CD4-positive, alpha-beta T cell treated with Interferon gamma for 1 hour (primary cell): ENCODE measurements around the gene DMXL2.
"Not testable (repeated sequence)": the region's sequence is repeated elsewhere in the genome, so short reads cannot be mapped to it uniquely, and the experiment has no call there.

Source experiments
- DNase-seq: peaks from one replicate; pipeline ENCODE4 v3.0.0-alpha.2; 2020

Gene DMXL2

GRCh38 chr15:51568939-51569784, 53.4 kb downstream of the DMXL2 start:
- not testable (repeated sequence) for DNase-seq

DNA sequence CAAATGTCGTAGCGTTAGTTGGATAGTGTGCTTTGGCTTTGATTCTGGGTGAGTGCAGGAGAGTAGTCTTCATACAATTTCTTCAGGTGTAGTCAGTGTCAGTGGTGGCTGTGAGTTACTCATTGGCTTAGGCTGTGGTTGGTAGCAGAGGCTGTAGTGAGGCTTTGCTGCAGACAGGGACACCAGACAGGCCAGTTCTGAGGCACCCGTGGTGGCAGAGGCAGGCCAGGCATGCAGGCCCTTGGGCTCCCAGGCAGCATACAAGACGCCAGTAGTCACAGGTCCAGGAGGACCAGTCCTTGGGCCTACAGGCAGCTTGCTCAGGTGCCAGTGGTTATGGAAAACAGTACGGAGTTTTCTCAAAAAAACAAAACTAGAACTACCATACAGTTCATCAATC, 61.3 kb downstream of the DMXL2 start:
- no peak for DNase-seq

DNA sequence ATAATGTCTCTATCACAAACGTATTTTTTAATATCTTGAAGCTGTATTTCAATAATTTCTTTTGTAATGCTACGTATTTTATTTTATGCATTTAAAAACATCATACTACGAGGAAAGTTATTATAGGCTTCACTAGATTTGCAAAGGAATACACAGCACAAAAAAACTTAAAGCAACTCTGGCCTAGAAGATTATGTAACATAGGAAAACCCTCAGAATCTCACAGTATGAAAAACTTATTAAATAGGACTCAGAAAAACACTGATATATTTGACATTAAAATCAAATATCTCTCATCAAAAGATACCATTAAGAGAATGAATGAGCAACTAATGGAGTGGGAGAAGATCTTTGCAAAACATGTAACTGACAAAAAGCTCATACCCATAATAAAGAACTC, 63.7 kb downstream of the DMXL2 start:
- DNase-seq = no peak

- DNase-seq = no peak
Measured at GRCh38 chr15:51558411-51558810, 64.2 kb downstream of the DMXL2 start.

GRCh38 chr15:51550841-51551240, 71.7 kb downstream of the DMXL2 start:
- no peak for DNase-seq

DNA sequence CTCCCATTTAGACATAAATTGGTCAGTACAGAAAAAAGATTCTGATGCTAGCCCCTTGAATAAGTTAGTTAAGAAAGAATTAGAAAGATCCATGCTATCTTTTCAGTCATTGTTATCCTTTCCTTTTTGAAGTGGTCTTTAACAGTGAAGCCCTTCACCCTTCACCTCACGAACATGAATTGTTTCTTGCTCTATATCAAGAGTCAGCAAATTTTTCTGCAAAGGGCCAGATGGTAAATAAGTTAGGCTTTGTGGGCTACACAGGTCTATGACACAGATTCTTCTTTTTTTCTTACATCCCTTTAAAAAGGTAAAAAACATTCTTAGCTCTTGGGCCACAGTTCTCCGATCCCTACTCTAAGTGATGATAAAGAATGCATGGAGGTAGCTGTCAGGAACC, 74.9 kb downstream of the DMXL2 start:
- DNase-seq = no peak

- DNase-seq = no peak
Measured at GRCh38 chr15:51536965-51537574, 85.5 kb downstream of the DMXL2 start.

- DNase-seq = no peak
Measured at GRCh38 chr15:51533672-51534398, 88.7 kb downstream of the DMXL2 start.

- no peak for DNase-seq
Measured at GRCh38 chr15:51526955-51527354, 95.6 kb downstream of the DMXL2 start.

DNA sequence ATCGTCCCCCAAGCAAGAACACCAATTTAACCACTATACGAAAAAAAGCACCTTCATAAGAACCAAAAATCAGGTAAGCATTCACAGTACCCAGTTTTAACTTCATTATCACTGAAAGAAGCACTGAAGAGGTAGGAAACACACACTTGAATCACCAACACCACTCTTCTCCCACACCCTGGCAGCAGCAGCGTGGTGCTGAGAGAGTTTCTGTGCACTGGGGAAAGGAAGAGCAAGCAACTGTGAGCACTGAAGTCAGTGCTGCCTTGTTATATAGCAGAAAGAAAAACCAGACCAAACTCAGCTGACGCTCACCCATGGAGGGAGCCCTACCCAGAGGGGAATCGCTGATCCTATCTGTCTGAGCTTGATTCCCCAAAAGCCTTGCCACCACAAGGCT, 98.2 kb downstream of the DMXL2 start:
- no peak for DNase-seq

- no peak for DNase-seq
Measured at GRCh38 chr15:51516291-51516690, 106.3 kb downstream of the DMXL2 start.

GRCh38 chr15:51505251-51505650, 117.3 kb downstream of the DMXL2 start:
- no peak for DNase-seq

- DNase-seq = no peak
Measured at GRCh38 chr15:51503003-51503402, 119.6 kb downstream of the DMXL2 start.

DNA sequence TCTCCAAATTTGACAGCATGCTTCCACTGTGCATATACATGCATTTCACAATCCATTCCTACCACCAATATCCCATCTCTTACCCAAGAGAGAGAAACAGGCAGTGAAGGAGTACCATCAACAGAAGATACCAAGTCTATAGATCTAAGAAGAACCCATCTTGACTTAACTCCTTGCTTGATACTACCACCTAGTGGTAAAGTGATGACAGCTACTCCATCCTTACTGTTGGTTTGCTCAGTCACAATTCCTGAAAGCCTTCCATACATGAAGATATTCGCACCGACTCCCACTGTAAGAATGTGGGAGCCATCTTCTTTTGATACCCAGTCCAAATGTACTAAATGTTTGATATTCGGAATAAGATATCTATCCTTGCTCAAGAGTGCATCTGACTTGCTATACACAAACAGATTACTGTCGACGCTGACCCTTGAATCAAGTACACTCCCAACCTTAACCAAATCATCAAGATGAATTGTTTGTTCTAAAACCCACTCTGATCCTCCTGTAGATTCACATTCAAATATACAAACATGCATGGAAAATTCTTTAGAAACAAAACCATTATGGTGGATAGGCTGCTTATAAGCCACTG, 123.1 kb downstream of the DMXL2 start:
- DNase-seq = no peak

GRCh38 chr15:51497806-51498205, 124.8 kb downstream of the DMXL2 start:
- DNase-seq = no peak

GRCh38 chr15:51496246-51496645, 126.3 kb downstream of the DMXL2 start:
- DNase-seq = no peak

- DNase-seq = no peak
Measured at GRCh38 chr15:51494411-51495314, 127.9 kb downstream of the DMXL2 start.

DNA sequence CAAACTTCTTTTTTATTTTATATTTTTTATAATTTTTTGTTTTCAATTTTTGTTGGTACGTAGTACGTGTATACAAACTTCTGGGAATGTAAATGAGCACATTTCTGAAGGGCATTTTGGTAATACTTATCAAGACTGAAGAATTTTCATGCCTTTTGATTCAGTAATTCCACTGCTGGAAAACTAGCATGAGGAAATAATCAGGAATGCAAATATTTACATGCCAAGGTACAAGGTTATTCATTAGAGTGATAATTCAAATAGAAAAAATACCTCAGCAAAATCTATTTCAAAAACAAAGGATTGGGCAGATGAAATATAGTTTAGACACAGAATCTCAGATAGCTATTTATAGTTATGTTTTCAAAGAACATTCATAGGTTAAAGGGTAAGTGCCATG, 128.7 kb downstream of the DMXL2 start:
- no peak for DNase-seq

GRCh38 chr15:51492528-51492927, 130.0 kb downstream of the DMXL2 start:
- no peak for DNase-seq

DNA sequence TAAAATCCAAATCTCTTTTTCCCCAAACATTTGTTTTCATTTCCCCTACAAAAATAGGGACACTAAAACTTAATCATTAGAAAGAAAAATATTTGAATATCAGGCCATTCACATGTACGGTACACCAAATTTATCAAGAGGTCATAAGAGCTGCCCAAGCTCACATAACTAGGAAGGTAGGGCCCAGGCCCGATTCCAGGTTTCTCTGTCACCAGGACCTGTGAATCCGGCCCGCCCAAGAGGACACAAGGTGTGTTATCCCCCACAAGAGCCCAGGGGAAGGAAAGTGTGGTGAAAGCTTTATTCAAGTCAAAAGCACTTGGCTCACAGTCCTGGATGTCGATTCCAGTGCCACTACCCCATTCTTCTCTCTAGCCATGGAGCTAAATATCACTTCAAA, 130.6 kb downstream of the DMXL2 start:
- DNase-seq = no peak

DNA sequence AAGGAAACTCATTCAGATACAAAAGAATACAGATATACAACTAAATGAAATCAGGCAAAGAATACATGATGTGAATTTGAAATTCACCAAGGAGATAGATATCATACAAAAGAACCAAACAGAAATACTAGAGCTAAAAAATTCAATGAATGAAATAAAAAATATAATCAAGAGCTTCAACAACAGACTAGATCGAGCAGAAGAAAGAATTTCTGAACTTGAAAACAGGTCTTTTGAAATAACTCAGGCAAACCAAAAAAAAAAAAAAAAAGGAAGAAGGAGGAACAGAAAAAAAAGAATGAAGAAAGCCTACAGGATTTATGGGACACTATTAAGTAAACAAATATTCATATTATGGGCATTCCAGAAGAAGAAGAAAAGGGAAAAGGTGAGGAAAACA, 137.8 kb downstream of the DMXL2 start:
- DNase-seq = no peak

GRCh38 chr15:51483985-51484384, 138.6 kb downstream of the DMXL2 start:
- no peak for DNase-seq
